K562 (cell line): ENCODE data around the gene RBMS3.

Experiments
- ATF1 ChIP-seq, 2 experiments: fragments of 450-650 bp in 1 of 2; IDR thresholded peaks; 2 replicates each; pipeline ENCODE4 v1.6.1; 2016; ENCODE audit warnings: missing compliant biosample characterization in 1 of 2, missing genetic modification characterization in 1 of 2
- CBX8 ChIP-seq: fragments of 200-600 bp; sonication (generic); IDR thresholded peaks from 2 replicates; pipeline ENCODE4 v1.6.1; 2012; ENCODE audit warnings: borderline replicate concordance, mixed run types, low read depth, mild to moderate bottlenecking, moderate library complexity, mixed read lengths, low read length, control low read depth, inconsistent platforms; ENCODE audit not compliant: poor library complexity, severe bottlenecking; ENCODE audit errors: extremely low read depth
- JUND ChIP-seq, 2 experiments: IDR thresholded peaks; 2 replicates in 1 of 2; 3 replicates in 1 of 2; pipeline ENCODE4 v1.6.1; 2011; ENCODE audit warnings: borderline replicate concordance in 2 of 2, low read depth in 2 of 2, low read length in 2 of 2, improper control_type of control experiment in 1 of 2, missing biosample characterization in 1 of 2, missing genetic modification characterization in 1 of 2, missing genetic modification reagents in 1 of 2
- MEIS2 ChIP-seq: fragments of 450-650 bp; IDR thresholded peaks from 2 replicates; pipeline ENCODE4 v1.6.1; 2014; ENCODE audit warnings: mild to moderate bottlenecking; ENCODE audit not compliant: partially characterized antibody
- POLR2A ChIP-seq: fragments of 450-650 bp; conservative IDR thresholded peaks from 2 replicates; pipeline ENCODE4 v1.6.1; 2016
- POLR2AphosphoS5 ChIP-seq: IDR thresholded peaks from 2 replicates; pipeline ENCODE4 v1.6.1; 2011; ENCODE audit warnings: mild to moderate bottlenecking, low read depth, low read length, moderate library complexity; ENCODE audit not compliant: control insufficient read depth, insufficient read depth
- SMAD4 ChIP-seq: fragments of 250-450 bp; sonication (Bioruptor Pico); conservative IDR thresholded peaks from 2 replicates; pipeline ENCODE4 v1.8.0; 2021; ENCODE audit warnings: inconsistent platforms, mild to moderate bottlenecking, moderate library complexity
- YY1 ChIP-seq, 3 experiments: IDR thresholded peaks; 2 replicates each; pipeline ENCODE4 v1.6.1; 2011; ENCODE audit warnings: low read length in 2 of 3, mild to moderate bottlenecking in 2 of 3, moderate library complexity in 2 of 3, borderline replicate concordance in 1 of 3, control low read depth in 1 of 3, low read depth in 1 of 3; ENCODE audit not compliant: insufficient read depth in 3 of 3, insufficient replicate concordance in 2 of 3, control insufficient read depth in 1 of 3, insufficient read length in 1 of 3; ENCODE audit errors: extremely low read depth in 1 of 3
- ZNF707 ChIP-seq: fragments of 250-450 bp; sonication (Bioruptor Pico); conservative IDR thresholded peaks from 2 replicates; pipeline ENCODE4 v1.8.0; 2022; ENCODE audit warnings: inconsistent platforms, mild to moderate bottlenecking, moderate library complexity
- TF ChIP-seq, protein P1 (sequence below): sonication (generic); formaldehyde crosslinking; IDR thresholded peaks from 2 replicates; pipeline ENCODE4 v1.8.0; 2022; ENCODE audit warnings: mild to moderate bottlenecking, low read depth, missing genetic modification reagents
- TF ChIP-seq, protein P2 (sequence below), 3 experiments: IDR thresholded peaks in 2 of 3; conservative IDR thresholded peaks in 1 of 3; 2 replicates each; pipeline ENCODE4 v1.5.1; 2011 to 2012; ENCODE audit warnings: low read length in 3 of 3, mild to moderate bottlenecking in 3 of 3, control low read depth in 2 of 3, improper control_type of control experiment in 1 of 3, inconsistent platforms in 1 of 3, low read depth in 1 of 3, mixed read lengths in 1 of 3, moderate library complexity in 1 of 3; ENCODE audit not compliant: insufficient read depth in 2 of 3
- TF ChIP-seq, protein P3 (sequence below): fragments of 450-650 bp; IDR thresholded peaks from 2 replicates; pipeline ENCODE4 v1.6.1; 2016
- TF ChIP-seq, protein P4 (sequence below): fragments of 250-450 bp; sonication (Bioruptor Pico); IDR thresholded peaks from 2 replicates; pipeline ENCODE4 v1.8.0; 2022; ENCODE audit warnings: moderate library complexity, mild to moderate bottlenecking, inconsistent platforms

DNA sequence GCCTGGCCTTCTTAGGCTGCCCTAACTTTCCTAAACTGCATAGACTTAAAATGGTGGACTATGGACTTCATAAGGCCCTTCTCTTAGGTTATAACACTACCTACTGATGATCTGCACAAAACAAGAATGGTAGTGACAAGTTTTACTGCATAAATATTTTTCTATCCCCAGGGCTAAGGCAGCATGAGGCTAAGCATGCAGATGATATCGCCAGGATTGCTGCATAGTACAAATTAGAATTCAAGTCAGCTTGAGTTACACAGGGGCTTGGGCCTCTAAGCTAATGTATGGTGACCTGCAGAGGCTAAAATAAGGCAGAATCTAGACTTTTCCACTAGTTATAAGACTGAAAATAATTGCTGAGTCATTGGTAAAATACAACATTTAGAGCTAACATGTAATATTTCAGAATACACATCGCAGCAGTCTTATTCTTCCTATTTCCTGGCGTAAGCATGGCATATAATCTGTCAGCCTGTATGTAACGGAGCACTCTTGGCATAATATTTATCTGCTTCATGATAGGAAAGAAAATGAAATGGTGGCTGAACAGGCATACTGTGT is 15.3 kb upstream of the RBMS3 start:
- TF ChIP-seq, protein P1, sequence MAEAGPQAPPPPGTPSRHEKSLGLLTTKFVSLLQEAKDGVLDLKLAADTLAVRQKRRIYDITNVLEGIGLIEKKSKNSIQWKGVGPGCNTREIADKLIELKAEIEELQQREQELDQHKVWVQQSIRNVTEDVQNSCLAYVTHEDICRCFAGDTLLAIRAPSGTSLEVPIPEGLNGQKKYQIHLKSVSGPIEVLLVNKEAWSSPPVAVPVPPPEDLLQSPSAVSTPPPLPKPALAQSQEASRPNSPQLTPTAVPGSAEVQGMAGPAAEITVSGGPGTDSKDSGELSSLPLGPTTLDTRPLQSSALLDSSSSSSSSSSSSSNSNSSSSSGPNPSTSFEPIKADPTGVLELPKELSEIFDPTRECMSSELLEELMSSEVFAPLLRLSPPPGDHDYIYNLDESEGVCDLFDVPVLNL (CRISPR knock-in tag): no peak
- TF ChIP-seq, protein P2, sequence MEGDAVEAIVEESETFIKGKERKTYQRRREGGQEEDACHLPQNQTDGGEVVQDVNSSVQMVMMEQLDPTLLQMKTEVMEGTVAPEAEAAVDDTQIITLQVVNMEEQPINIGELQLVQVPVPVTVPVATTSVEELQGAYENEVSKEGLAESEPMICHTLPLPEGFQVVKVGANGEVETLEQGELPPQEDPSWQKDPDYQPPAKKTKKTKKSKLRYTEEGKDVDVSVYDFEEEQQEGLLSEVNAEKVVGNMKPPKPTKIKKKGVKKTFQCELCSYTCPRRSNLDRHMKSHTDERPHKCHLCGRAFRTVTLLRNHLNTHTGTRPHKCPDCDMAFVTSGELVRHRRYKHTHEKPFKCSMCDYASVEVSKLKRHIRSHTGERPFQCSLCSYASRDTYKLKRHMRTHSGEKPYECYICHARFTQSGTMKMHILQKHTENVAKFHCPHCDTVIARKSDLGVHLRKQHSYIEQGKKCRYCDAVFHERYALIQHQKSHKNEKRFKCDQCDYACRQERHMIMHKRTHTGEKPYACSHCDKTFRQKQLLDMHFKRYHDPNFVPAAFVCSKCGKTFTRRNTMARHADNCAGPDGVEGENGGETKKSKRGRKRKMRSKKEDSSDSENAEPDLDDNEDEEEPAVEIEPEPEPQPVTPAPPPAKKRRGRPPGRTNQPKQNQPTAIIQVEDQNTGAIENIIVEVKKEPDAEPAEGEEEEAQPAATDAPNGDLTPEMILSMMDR (IDR thresholded peaks at IDR 0.05 in 2 of 3, conservative IDR thresholded peaks at IDR 0.05 in 1 of 3; ENCODE audit: insufficient read depth in 2 of 3, low read depth in 1 of 3, low read length in 3 of 3): no peak
- TF ChIP-seq ZNF707 (CRISPR knock-in tag) (no peak), POLR2AphosphoS5 (no peak), CBX8 (no peak), ATF1 (CRISPR knock-in tag; IDR thresholded peaks at IDR 0.05) (no peak), ATF1 (tag; IDR thresholded peaks at IDR 0.05) (no peak), POLR2A (no peak), SMAD4 (CRISPR knock-in tag) (no peak), JUND (IDR thresholded peaks at IDR 0.05; ENCODE audit: borderline replicate concordance, low read depth, low read length) (no peak), JUND (tag; IDR thresholded peaks at IDR 0.05; ENCODE audit: borderline replicate concordance, low read depth, low read length) (no peak), YY1 (IDR thresholded peaks at IDR 0.05; ENCODE audit: borderline replicate concordance in 1 of 3, control insufficient read depth in 1 of 3, extremely low read depth in 1 of 3, insufficient read depth in 3 of 3, insufficient read length in 1 of 3, insufficient replicate concordance in 2 of 3, low read depth in 1 of 3, low read length in 2 of 3) (no peak), MEIS2 (no peak)
- TF ChIP-seq, protein P3, sequence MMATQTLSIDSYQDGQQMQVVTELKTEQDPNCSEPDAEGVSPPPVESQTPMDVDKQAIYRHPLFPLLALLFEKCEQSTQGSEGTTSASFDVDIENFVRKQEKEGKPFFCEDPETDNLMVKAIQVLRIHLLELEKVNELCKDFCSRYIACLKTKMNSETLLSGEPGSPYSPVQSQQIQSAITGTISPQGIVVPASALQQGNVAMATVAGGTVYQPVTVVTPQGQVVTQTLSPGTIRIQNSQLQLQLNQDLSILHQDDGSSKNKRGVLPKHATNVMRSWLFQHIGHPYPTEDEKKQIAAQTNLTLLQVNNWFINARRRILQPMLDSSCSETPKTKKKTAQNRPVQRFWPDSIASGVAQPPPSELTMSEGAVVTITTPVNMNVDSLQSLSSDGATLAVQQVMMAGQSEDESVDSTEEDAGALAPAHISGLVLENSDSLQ: no peak
- TF ChIP-seq, protein P4, sequence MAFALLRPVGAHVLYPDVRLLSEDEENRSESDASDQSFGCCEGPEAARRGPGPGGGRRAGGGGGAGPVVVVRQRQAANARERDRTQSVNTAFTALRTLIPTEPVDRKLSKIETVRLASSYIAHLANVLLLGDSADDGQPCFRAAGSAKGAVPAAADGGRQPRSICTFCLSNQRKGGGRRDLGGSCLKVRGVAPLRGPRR: no peak
